Measurements from ENCODE around the gene XPO6.

The XPO6 gene

DNA sequence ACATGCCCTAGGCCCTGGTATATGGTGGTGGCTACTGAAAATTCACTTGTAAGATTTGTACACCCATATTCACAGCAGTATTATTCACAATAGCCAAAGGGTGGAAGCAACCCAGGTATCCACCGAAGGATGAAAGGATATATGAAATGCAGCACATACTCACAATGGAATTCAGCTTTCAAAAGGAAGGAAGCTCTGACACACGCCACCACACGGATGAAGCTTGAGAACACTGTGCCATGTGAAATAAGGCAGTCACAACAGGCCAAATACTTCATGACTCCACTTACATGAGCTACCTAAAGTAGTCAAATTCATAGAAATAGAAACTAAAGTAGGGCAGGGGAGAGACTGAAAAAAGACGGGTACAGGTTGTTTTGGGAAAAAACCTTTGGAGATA lies 2.9 kb downstream of the XPO6 start:
- no peak for DNase-seq (ENCODE audit: low read depth)
- H3K4me3 ChIP-seq (replicated peaks; ENCODE audit: low read depth, low read length): no peak overlapping the region
- TF ChIP-seq, protein P1, sequence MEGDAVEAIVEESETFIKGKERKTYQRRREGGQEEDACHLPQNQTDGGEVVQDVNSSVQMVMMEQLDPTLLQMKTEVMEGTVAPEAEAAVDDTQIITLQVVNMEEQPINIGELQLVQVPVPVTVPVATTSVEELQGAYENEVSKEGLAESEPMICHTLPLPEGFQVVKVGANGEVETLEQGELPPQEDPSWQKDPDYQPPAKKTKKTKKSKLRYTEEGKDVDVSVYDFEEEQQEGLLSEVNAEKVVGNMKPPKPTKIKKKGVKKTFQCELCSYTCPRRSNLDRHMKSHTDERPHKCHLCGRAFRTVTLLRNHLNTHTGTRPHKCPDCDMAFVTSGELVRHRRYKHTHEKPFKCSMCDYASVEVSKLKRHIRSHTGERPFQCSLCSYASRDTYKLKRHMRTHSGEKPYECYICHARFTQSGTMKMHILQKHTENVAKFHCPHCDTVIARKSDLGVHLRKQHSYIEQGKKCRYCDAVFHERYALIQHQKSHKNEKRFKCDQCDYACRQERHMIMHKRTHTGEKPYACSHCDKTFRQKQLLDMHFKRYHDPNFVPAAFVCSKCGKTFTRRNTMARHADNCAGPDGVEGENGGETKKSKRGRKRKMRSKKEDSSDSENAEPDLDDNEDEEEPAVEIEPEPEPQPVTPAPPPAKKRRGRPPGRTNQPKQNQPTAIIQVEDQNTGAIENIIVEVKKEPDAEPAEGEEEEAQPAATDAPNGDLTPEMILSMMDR (IDR thresholded peaks at IDR 0.05; ENCODE audit: low read length, missing control alignments): no peak

DNA sequence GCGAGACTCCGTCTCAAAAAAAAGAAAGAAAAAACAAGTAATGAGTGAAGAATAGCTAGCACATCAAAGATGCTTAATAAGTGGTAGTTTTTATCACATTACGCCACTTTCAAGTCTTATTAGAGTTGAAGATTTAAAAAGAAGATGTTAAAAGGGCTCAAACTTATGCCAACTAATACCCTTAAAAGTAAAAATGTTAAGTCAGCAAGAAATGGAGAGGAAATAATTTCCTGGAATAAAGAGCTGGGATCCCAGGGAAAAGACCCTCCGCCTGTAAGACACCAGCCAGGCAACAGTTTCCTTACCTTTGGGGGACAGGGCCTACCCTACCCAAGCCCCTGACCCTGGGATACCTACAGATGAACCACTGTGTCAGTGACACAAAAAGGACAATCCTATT lies 3.6 kb downstream of the XPO6 start:
- H3K4me3 ChIP-seq (replicated peaks; ENCODE audit: low read depth, low read length): no peak overlapping the region
- TF ChIP-seq, protein P1 (IDR thresholded peaks at IDR 0.05; ENCODE audit: low read length, missing control alignments): no peak
- no peak for DNase-seq (ENCODE audit: low read depth)

DNA sequence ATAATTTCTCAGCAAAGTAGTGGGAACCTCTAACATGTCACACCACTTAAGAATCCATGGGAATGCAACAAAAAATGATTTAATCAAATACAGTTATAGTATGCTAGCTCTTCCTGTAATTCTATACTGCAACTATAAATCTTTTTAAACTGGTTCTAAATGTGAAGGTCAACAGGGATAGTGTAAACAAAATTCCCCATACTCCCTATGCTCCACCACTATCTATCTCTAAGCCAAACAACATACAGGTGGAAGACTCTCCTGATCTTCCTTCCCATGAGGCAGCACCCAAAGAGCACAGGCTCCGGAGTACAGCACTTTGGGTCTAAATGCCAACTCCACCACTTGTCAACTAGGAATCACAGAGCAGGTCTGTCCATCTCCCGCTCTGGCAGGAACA lies 4.4 kb downstream of the XPO6 start:
- H3K4me3 ChIP-seq (replicated peaks; ENCODE audit: low read depth, low read length): no peak overlapping the region
- no peak for DNase-seq (ENCODE audit: low read depth)
- TF ChIP-seq, protein P1 (IDR thresholded peaks at IDR 0.05; ENCODE audit: low read length, missing control alignments): no peak

DNA sequence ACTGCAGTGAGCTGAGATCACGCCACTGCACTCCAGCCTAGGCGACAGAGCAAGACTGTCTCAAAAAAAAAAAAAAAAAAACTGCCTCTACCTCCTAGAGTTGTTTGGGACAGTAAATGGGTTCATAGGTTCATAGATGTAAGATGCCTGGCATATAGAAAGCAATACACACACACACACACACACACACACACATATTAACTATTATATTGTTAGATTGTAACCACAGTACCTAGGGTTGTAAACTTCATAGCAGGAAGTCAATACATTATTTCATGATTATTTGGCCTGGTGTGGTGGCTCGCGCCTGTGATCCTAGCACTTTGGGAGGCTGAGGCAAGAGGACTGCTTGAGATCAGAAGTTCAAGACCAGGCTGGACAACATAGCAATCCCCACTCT lies 5.8 kb downstream of the XPO6 start:
- DNase-seq (ENCODE audit: low read depth): no peak
- H3K4me3 ChIP-seq (replicated peaks; ENCODE audit: low read depth, low read length): no peak overlapping the region
- TF ChIP-seq, protein P1 (IDR thresholded peaks at IDR 0.05; ENCODE audit: low read length, missing control alignments): no peak

DNA sequence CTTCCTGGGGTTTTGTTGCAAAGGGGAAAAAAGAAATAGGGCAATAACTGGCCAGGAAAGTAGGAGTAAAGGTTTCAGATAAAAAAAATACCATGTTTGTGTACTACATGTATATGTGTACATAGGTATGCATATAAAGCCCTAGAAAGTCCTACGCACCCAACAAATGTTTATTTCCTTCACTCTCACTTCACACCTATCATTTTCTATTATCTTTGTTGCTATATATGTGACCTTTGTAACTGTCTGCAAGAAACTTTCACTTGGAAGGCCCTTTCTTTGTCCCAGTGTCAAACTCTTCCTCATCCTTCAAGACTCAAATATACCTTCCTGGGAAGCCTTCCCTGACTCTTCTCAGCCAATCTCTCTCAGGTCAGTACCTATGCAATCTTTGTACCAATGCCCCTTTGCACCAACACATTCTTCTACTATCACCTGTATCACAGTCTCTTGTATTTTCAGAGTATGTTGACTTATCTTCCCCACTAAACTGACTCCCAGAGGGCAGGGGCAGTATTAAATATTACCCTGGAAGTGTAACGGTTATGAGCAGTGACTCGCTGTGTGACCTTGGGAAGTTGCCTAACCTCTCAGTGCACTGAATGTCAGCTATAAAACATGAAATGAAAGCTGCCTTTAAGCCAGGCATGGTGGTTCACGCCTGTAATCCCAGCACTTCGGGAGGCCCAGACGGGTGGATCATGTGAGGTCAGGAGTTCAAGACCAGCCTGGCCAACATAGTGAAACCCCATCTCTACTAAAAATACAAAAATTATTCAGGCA lies 6.5 kb downstream of the XPO6 start:
- TF ChIP-seq, protein P1 (IDR thresholded peaks at IDR 0.05; ENCODE audit: low read length, missing control alignments): no peak
- DNase-seq (ENCODE audit: low read depth): no peak
- H3K4me3 ChIP-seq (replicated peaks; ENCODE audit: low read depth, low read length): no peak overlapping the region

DNA sequence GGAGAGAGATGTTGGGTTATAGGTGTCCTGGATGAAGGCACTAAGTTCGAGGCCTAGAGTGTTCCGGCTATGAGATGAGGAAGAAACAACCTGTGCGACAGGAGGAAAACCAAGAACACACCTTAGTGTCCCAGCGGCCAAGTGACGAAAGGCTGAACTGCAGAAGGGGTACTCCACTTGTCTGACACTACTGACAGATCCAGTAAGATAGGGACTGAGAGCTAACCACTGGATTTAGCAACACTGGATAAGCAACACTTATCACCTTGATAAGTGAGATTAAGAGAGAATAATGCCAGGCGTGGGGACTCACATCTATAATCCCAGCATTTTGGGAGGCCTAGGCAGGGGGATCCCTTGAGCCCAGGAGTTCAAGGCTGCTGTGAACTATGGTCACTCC lies 7.1 kb downstream of the XPO6 start:
- no peak for DNase-seq (ENCODE audit: low read depth)
- TF ChIP-seq, protein P1 (IDR thresholded peaks at IDR 0.05; ENCODE audit: low read length, missing control alignments): no peak
- H3K4me3 ChIP-seq (replicated peaks; ENCODE audit: low read depth, low read length): no peak overlapping the region

DNA sequence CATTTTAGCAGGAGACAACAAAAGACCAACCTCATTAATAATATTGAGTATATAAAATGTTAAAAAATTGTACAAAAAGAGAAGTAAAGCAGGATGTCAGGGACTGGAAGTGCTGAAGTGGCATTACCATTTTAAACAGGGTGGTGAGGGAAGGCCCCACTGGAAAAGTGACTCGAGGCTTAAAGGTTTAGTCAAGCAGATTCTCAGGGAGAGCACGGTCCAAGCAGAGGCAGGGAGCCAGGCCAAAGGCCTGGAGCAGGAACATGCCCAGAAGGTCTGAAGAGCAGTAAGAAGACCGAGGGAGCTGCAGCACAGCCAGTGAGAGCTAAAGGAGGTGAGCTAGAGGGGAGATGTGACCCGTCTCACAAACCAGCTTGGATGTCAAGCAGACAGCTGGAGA lies 7.6 kb downstream of the XPO6 start:
- H3K4me3 ChIP-seq (replicated peaks; ENCODE audit: low read depth, low read length): no peak overlapping the region
- DNase-seq (ENCODE audit: low read depth): no peak
- TF ChIP-seq, protein P1 (IDR thresholded peaks at IDR 0.05; ENCODE audit: low read length, missing control alignments): no peak

All from fibroblast of pulmonary artery (primary cell).